Measurements from ENCODE around the gene JMJD8. TPM values are rescaled to one million over a fixed set of nuclear protein-coding genes. Genes with fewer than 3 reads are reported as not detected.

Gene JMJD8
- total and polyA plus RNA-seq, 7 experiments from 2014 or later = 26.8 to 62.1 (median 43.2) TPM

GRCh38 chr16:666572-666971 is 17.6 kb downstream of the JMJD8 start:
- Histone ChIP-seq H3K27me3 (ENCODE audit: control insufficient read depth in 2 of 2, insufficient read depth in 2 of 2, low read length in 2 of 2) (no peaks in the 10 kb centered on the region), H3K4me3 (ENCODE audit: low read length) (no peak overlapping the region), H3K4me1 (ENCODE audit: control insufficient read depth in 2 of 2, insufficient read depth in 2 of 2, low read length in 2 of 2) (peaks cover 9 to 13% of the 10 kb centered on the region in 2 donors), H3K27ac (ENCODE audit: low read depth, low read length) (no peak overlapping the region), H3K36me3 (ENCODE audit: control insufficient read depth in 2 of 3, insufficient read depth in 3 of 3, low read length in 3 of 3) (peaks cover 0 to 26% (median 3%) of the 10 kb centered on the region in 3 experiments), H3K9me3 (ENCODE audit: control insufficient read depth in 2 of 3, low read length in 3 of 3) (no peaks in the 10 kb centered on the region)
- H3K4me3 Mint-ChIP-seq = peak overlapping the region in 2 of 10 donors; percentile 78 to 81
- intact Hi-C loops (cut with micrococcal nuclease) = no loop called here
- CTCF ChIA-PET = interaction anchor here (1.2 kb wide), 1 partner anchor 18 kb away, joined by 4 read pairs; the partner anchor contains the start of gene JMJD8
- ATAC-seq (no peak), DNase-seq (no peak)
- POLR2A ChIA-PET = interaction anchor here (1.1 to 3.5 kb wide), 4 partner anchors 12 to 29 kb away, joined by 3 to 18 read pairs (median 9); no protein-coding TSS in a partner anchor
- no peaks in the 10 kb centered on the region for H3K9me3 Mint-ChIP-seq
- H3K27me3 Mint-ChIP-seq = no peaks in the 10 kb centered on the region
- peaks cover 0 to 5% (median 3%) of the 10 kb centered on the region in 5 donors for H3K36me3 Mint-ChIP-seq
- no peak overlapping the region for H3K27ac Mint-ChIP-seq
- H3K4me1 Mint-ChIP-seq = peaks cover 0 to 10% (median 7%) of the 10 kb centered on the region in 7 donors

- CTCF ChIA-PET = no interaction called here
- Histone ChIP-seq H3K27ac (ENCODE audit: low read depth, low read length) (no peak overlapping the region), H3K27me3 (ENCODE audit: control insufficient read depth in 2 of 2, insufficient read depth in 2 of 2, low read length in 2 of 2) (no peaks in the 10 kb centered on the region), H3K36me3 (ENCODE audit: control insufficient read depth in 2 of 3, insufficient read depth in 3 of 3, low read length in 3 of 3) (no peaks in the 10 kb centered on the region), H3K4me1 (ENCODE audit: control insufficient read depth in 2 of 2, insufficient read depth in 2 of 2, low read length in 2 of 2) (peaks cover 8 to 19% of the 10 kb centered on the region in 2 donors), H3K9me3 (ENCODE audit: control insufficient read depth in 2 of 3, low read length in 3 of 3) (no peaks in the 10 kb centered on the region), H3K4me3 (ENCODE audit: low read length) (no peak overlapping the region)
- no peaks in the 10 kb centered on the region for H3K27me3 Mint-ChIP-seq
- peaks cover 0 to 13% (median 6%) of the 10 kb centered on the region in 7 donors for H3K4me1 Mint-ChIP-seq
- H3K36me3 Mint-ChIP-seq = no peaks in the 10 kb centered on the region
- POLR2A ChIA-PET = interaction anchor here (0.7 kb wide), 1 partner anchor 23 kb away, joined by 3 read pairs; no protein-coding TSS in a partner anchor
- no peak for DNase-seq
- ATAC-seq = no peak
- H3K27ac Mint-ChIP-seq = peak overlapping the region in 1 of 9 donors; percentile 25
- intact Hi-C loops (cut with micrococcal nuclease) = no loop called here
- H3K9me3 Mint-ChIP-seq = no peaks in the 10 kb centered on the region
- H3K4me3 Mint-ChIP-seq = no peak overlapping the region
Measured at GRCh38 chr16:662597-662996, 21.5 kb downstream of the JMJD8 start.

- H3K9me3 Mint-ChIP-seq = no peaks in the 10 kb centered on the region
- CTCF ChIA-PET = no interaction called here
- H3K4me3 Mint-ChIP-seq = no peak overlapping the region
- Histone ChIP-seq H3K27ac (ENCODE audit: low read depth, low read length) (no peak overlapping the region), H3K4me1 (ENCODE audit: control insufficient read depth in 2 of 2, insufficient read depth in 2 of 2, low read length in 2 of 2) (peaks cover 3 to 14% of the 10 kb centered on the region in 2 donors), H3K27me3 (ENCODE audit: control insufficient read depth in 2 of 2, insufficient read depth in 2 of 2, low read length in 2 of 2) (no peaks in the 10 kb centered on the region), H3K9me3 (ENCODE audit: control insufficient read depth in 2 of 3, low read length in 3 of 3) (no peaks in the 10 kb centered on the region), H3K36me3 (ENCODE audit: control insufficient read depth in 2 of 3, insufficient read depth in 3 of 3, low read length in 3 of 3) (no peaks in the 10 kb centered on the region), H3K4me3 (ENCODE audit: low read length) (no peak overlapping the region)
- intact Hi-C loops (cut with micrococcal nuclease) = no loop called here
- POLR2A ChIA-PET = interaction anchor here (0.6 kb wide), 1 partner anchor 266 kb away, joined by 5 read pairs; no protein-coding TSS in a partner anchor
- H3K27ac Mint-ChIP-seq = no peak overlapping the region
- ATAC-seq (no peak), DNase-seq (no peak)
- no peaks in the 10 kb centered on the region for H3K27me3 Mint-ChIP-seq
- peaks cover 0 to 9% (median 4%) of the 10 kb centered on the region in 7 donors for H3K4me1 Mint-ChIP-seq
- no peaks in the 10 kb centered on the region for H3K36me3 Mint-ChIP-seq
Measured at GRCh38 chr16:662095-662494, 22.0 kb downstream of the JMJD8 start.

GRCh38 chr16:661184-661821 is 22.8 kb downstream of the JMJD8 start:
- H3K27me3 ChIP-seq (ENCODE audit: control insufficient read depth in 2 of 2, insufficient read depth in 2 of 2, low read length in 2 of 2) = no peaks in the 10 kb centered on the region
- no peaks in the 10 kb centered on the region for H3K27me3 Mint-ChIP-seq
- POLR2A ChIA-PET = interaction anchor here (0.6 kb wide), 1 partner anchor 265 kb away, joined by 5 read pairs; no protein-coding TSS in a partner anchor
- H3K4me3 ChIP-seq (ENCODE audit: low read length) = no peak overlapping the region
- ATAC-seq = no peak
- no peaks in the 10 kb centered on the region for H3K9me3 Mint-ChIP-seq
- intact Hi-C loops (cut with micrococcal nuclease) = loop anchor here (1.0 to 2.0 kb wide), 4 partner anchors 17 to 309 kb away; partner anchors contain the start of genes AXIN1 (in 1 of the 2) and METTL26 (in 1 of the 2)
- no peak for DNase-seq
- no peak overlapping the region for H3K27ac ChIP-seq (ENCODE audit: low read depth, low read length)
- H3K36me3 Mint-ChIP-seq = no peaks in the 10 kb centered on the region
- CTCF ChIA-PET = no interaction called here
- peak overlapping the region in 4 of 10 donors; percentile 33 to 45 (median 36) for H3K4me3 Mint-ChIP-seq
- peaks cover 0 to 9% (median 4%) of the 10 kb centered on the region in 7 donors for H3K4me1 Mint-ChIP-seq
- peaks cover 0 to 7% of the 10 kb centered on the region in 2 donors for H3K4me1 ChIP-seq (ENCODE audit: control insufficient read depth in 2 of 2, insufficient read depth in 2 of 2, low read length in 2 of 2)
- no peaks in the 10 kb centered on the region for H3K36me3 ChIP-seq (ENCODE audit: control insufficient read depth in 2 of 3, insufficient read depth in 3 of 3, low read length in 3 of 3)
- H3K27ac Mint-ChIP-seq = peak overlapping the region in 2 of 9 donors; percentile 45 to 46
- H3K9me3 ChIP-seq (ENCODE audit: control insufficient read depth in 2 of 3, low read length in 3 of 3) = no peaks in the 10 kb centered on the region

GRCh38 chr16:660459-661183 is 23.5 kb downstream of the JMJD8 start:
- no peaks in the 10 kb centered on the region for H3K9me3 ChIP-seq (ENCODE audit: control insufficient read depth in 2 of 3, low read length in 3 of 3)
- POLR2A ChIA-PET = no interaction called here
- Mint-ChIP-seq H3K4me1 (peaks cover 0 to 9% (median 4%) of the 10 kb centered on the region in 7 donors), H3K4me3 (peak overlapping the region in 3 of 10 donors; percentile 33 to 37 (median 35)), H3K27me3 (no peaks in the 10 kb centered on the region), H3K27ac (peak overlapping the region in 2 of 9 donors; percentile 45 to 46), H3K36me3 (no peaks in the 10 kb centered on the region), H3K9me3 (no peaks in the 10 kb centered on the region)
- intact Hi-C loops (cut with micrococcal nuclease) = loop anchor here (1.0 to 2.0 kb wide), 4 partner anchors 18 to 308 kb away; partner anchors contain the start of genes AXIN1 (in 1 of the 2) and METTL26 (in 1 of the 2)
- H3K27ac ChIP-seq (ENCODE audit: low read depth, low read length) = peak overlapping the region; percentile 3
- ATAC-seq = peak; percentile 90
- no peak overlapping the region for H3K4me3 ChIP-seq (ENCODE audit: low read length)
- peaks cover 0 to 7% of the 10 kb centered on the region in 2 donors for H3K4me1 ChIP-seq (ENCODE audit: control insufficient read depth in 2 of 2, insufficient read depth in 2 of 2, low read length in 2 of 2)
- DNase-seq = peak in 8 of 9 donors; percentile 44 to 74 (median 59)
- CTCF ChIA-PET = no interaction called here
- no peaks in the 10 kb centered on the region for H3K27me3 ChIP-seq (ENCODE audit: control insufficient read depth in 2 of 2, insufficient read depth in 2 of 2, low read length in 2 of 2)
- H3K36me3 ChIP-seq (ENCODE audit: control insufficient read depth in 2 of 3, insufficient read depth in 3 of 3, low read length in 3 of 3) = no peaks in the 10 kb centered on the region

- Histone ChIP-seq H3K36me3 (ENCODE audit: control insufficient read depth in 2 of 3, insufficient read depth in 3 of 3, low read length in 3 of 3) (no peaks in the 10 kb centered on the region), H3K27ac (ENCODE audit: low read depth, low read length) (peak overlapping the region; percentile 3), H3K4me1 (ENCODE audit: control insufficient read depth in 2 of 2, insufficient read depth in 2 of 2, low read length in 2 of 2) (peaks cover 0 to 7% of the 10 kb centered on the region in 2 donors), H3K9me3 (ENCODE audit: control insufficient read depth in 2 of 3, low read length in 3 of 3) (no peaks in the 10 kb centered on the region), H3K27me3 (ENCODE audit: control insufficient read depth in 2 of 2, insufficient read depth in 2 of 2, low read length in 2 of 2) (no peaks in the 10 kb centered on the region), H3K4me3 (ENCODE audit: low read length) (no peak overlapping the region)
- Mint-ChIP-seq H3K27ac (no peak overlapping the region), H3K27me3 (no peaks in the 10 kb centered on the region), H3K4me1 (peaks cover 0 to 9% (median 4%) of the 10 kb centered on the region in 7 donors), H3K9me3 (no peaks in the 10 kb centered on the region), H3K4me3 (no peak overlapping the region), H3K36me3 (no peaks in the 10 kb centered on the region)
- ChIA-PET POLR2A (no interaction called here), CTCF (no interaction called here)
- ATAC-seq (no peak), DNase-seq (no peak)
- intact Hi-C loops (cut with micrococcal nuclease) = loop anchor here in 1 of 2 donors (2.0 kb wide), 3 partner anchors 19 to 307 kb away; partner anchors contain the start of genes AXIN1 and METTL26
Measured at GRCh38 chr16:660132-660458, 24.0 kb downstream of the JMJD8 start.

All from naive thymus-derived CD4-positive, alpha-beta T cell (primary cell).